ENCODE results near the gene BICC1. TPM values are rescaled to one million over a fixed set of nuclear protein-coding genes. Genes with fewer than 3 reads are reported as not detected.

BICC1 gene
- total and polyA plus RNA-seq, 2 of the 8 experiments (the other 6 are each of a cell fraction or from before 2014, with no cell fraction given), result 0.20 to 0.73 TPM

GRCh38 chr10:58714409-58714808 lies 201.7 kb downstream of the BICC1 start:
- Histone ChIP-seq H3K23ac (ENCODE audit: insufficient read length) (no peak overlapping the region), H3K9ac (replicated peaks in 1 of 4; ENCODE audit: extremely low read depth in 1 of 4, low read depth in 3 of 4, low read length in 3 of 4) (no peak overlapping the region), H2BK5ac (ENCODE audit: low read depth, low read length) (no peak overlapping the region), H3K23me2 (ENCODE audit: low read depth, low read length) (no peaks in the 10 kb centered on the region), H2AFZ (ENCODE audit: low read length) (no peak overlapping the region), H3K36me3 (ENCODE audit: control insufficient read depth in 2 of 4, insufficient read depth in 4 of 4, low read length in 3 of 4) (no peaks in the 10 kb centered on the region), H3K18ac (ENCODE audit: extremely low read depth, low read length) (no peak overlapping the region), H3K56ac (replicated peaks; ENCODE audit: insufficient read length, low read depth, low read length) (no peak overlapping the region), H2BK15ac (ENCODE audit: low read length) (no peak overlapping the region), H2BK120ac (replicated peaks; ENCODE audit: low read depth, low read length) (no peak overlapping the region), H3K14ac (ENCODE audit: insufficient read length) (no peak overlapping the region), H2BK20ac (ENCODE audit: low read length) (no peak overlapping the region), H3K27ac (ENCODE audit: low read depth, low read length) (no peak overlapping the region), H3K4me1 (replicated peaks in 1 of 4; ENCODE audit: control insufficient read depth in 3 of 4, insufficient read depth in 4 of 4, low read length in 3 of 4) (no peaks in the 10 kb centered on the region), H4K5ac (ENCODE audit: insufficient read length, low read depth, low read length) (no peak overlapping the region), H3K27me3 (replicated peaks in 1 of 4; ENCODE audit: control insufficient read depth in 3 of 4, extremely low read depth in 1 of 4, insufficient read depth in 3 of 4, low read length in 3 of 4) (no peaks in the 10 kb centered on the region), H3K79me1 (ENCODE audit: low read depth, low read length) (no peaks in the 10 kb centered on the region), H3K9me3 (ENCODE audit: insufficient read depth in 2 of 2, low read depth in 1 of 2, low read length in 1 of 2) (no peaks in the 10 kb centered on the region), H3K4me2 (ENCODE audit: insufficient read depth in 1 of 2, low read depth in 2 of 2, low read length in 2 of 2) (no peak overlapping the region), H3K79me2 (ENCODE audit: control insufficient read depth in 1 of 2, insufficient read depth in 2 of 2, low read length in 2 of 2) (no peaks in the 10 kb centered on the region), H4K20me1 (replicated peaks in 1 of 2; ENCODE audit: control insufficient read depth in 1 of 2, insufficient read depth in 2 of 2, low read length in 2 of 2) (no peaks in the 10 kb centered on the region), H3K4ac (replicated peaks; ENCODE audit: insufficient read length, low read depth, low read length) (no peak overlapping the region), H2BK12ac (ENCODE audit: low read depth, low read length) (no peak overlapping the region), H3K4me3 (ENCODE audit: extremely low read depth in 1 of 4, insufficient read depth in 2 of 4, low read depth in 3 of 4, low read length in 4 of 4) (no peak overlapping the region), H4K8ac (ENCODE audit: extremely low read depth, insufficient read depth, low read length) (no peak overlapping the region), H2AK5ac (ENCODE audit: low read depth, low read length) (peak overlapping the region; percentile 75; the same call in 1 of the 2 replicates), H4K91ac (replicated peaks; ENCODE audit: insufficient read length, low read length) (no peak overlapping the region)
- DNase-seq (ENCODE audit: low read depth in 1 of 2, low spot score in 2 of 2) (no peak), FAIRE-seq (no peak)
- ChIA-PET POLR2A (ENCODE audit: partially characterized antibody) (no interaction called here), CTCF (ENCODE audit: partially characterized antibody) (interaction anchor here (2.5 kb wide), 1 partner anchor 11 kb away, joined by 10 read pairs; no protein-coding TSS in a partner anchor)
- WGBS, 2 experiments (ENCODE audit: extremely low coverage in 1 of 2, insufficient coverage in 1 of 2, insufficient read length in 1 of 2, insufficient replicate concordance in 2 of 2, low coverage in 1 of 2, low lambda C conversion rate in 2 of 2, missing lambda C conversion rate in 1 of 2), result 84% methylated on average over 2 of the region's 2 CpGs; no CpG with 5 or more reads in 1 of the 2 experiments
- TF ChIP-seq CTCF (IDR thresholded peaks at IDR 0.05; ENCODE audit: control extremely low read depth in 1 of 3, insufficient read depth in 1 of 3, low read depth in 1 of 3, low read length in 3 of 3) (no peak), ASH2L (IDR thresholded peaks at IDR 0.05; ENCODE audit: low read length) (no peak), RBBP5 (IDR thresholded peaks at IDR 0.05; ENCODE audit: borderline replicate concordance, low read depth, low read length) (no peak), ZNF274 (IDR thresholded peaks at IDR 0.05; ENCODE audit: borderline replicate concordance, extremely low read depth, low read length) (no peak), RAD21 (IDR thresholded peaks at IDR 0.05 in 1 of 2, conservative IDR thresholded peaks at IDR 0.05 in 1 of 2; ENCODE audit: low read depth in 2 of 2, low read length in 2 of 2) (no peak), SIRT6 (IDR thresholded peaks at IDR 0.05; ENCODE audit: low read length) (no peak), CHD1 (IDR thresholded peaks at IDR 0.05; ENCODE audit: low read depth, low read length) (no peak), TCF12 (IDR thresholded peaks at IDR 0.05; ENCODE audit: low read depth, low read length) (no peak), KDM5A (IDR thresholded peaks at IDR 0.05; ENCODE audit: low read length) (no peak), JUN (IDR thresholded peaks at IDR 0.05; ENCODE audit: low read depth, low read length) (no peak), NRF1 (IDR thresholded peaks at IDR 0.05; ENCODE audit: low read depth, low read length) (no peak), JUND (IDR thresholded peaks at IDR 0.05; ENCODE audit: low read length) (no peak), SP1 (IDR thresholded peaks at IDR 0.05; ENCODE audit: low read depth, low read length) (no peak)
